Measurements from ENCODE around the gene TAF5L.

Gene TAF5L

GRCh38 chr1:229625915-229626831, at the start of gene TAF5L, which contains the start of gene URB2:
TAF5L (minus strand) TSS chr1:229626122; CDS start chr1:229614482, 11,640 bp downstream.
URB2 (plus strand) TSS chr1:229626247; CDS start chr1:229627634, 1,387 bp downstream.
- peak; percentile 62 to 81 (median 73) for DNase-seq

DNA sequence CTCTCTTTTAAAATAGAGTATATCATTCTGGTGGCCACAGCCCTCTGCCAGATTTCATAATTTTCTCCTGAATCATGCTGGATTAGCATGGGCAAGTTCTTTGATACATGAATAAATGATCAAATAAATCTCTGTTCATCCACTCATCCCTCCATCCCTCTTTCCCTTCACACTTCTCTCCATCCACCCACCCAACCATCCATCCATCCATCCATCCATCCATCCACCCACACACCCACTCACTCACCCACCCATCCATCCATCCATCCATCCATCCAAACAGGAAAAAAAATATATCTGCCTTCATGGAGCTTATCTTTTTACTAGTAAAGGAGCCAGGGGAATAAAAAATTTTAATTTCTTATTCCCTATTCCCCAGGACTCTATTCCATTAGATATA, 49.5 kb upstream of the TAF5L start:
- DNase-seq: no peak

DNA sequence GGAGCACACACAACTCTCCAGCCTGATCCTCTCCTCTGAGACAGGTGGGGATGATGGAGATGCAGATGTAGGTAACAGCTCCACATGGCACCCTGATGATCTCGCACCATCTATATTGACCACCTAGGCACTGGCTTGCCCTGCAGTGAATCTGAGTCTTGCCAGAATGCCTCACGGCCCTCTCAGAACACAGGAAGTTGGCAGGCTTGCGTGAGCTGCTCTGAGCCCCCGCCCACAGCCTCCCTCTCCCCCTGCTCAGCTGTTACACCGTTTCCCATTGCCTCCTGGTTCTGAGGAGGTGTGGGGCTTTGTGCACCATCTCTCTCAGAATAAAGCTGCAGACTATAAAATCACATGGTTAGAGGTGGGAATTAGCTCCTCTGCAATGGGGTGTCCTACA, 48.1 kb upstream of the TAF5L start:
- DNase-seq: no peak

DNA sequence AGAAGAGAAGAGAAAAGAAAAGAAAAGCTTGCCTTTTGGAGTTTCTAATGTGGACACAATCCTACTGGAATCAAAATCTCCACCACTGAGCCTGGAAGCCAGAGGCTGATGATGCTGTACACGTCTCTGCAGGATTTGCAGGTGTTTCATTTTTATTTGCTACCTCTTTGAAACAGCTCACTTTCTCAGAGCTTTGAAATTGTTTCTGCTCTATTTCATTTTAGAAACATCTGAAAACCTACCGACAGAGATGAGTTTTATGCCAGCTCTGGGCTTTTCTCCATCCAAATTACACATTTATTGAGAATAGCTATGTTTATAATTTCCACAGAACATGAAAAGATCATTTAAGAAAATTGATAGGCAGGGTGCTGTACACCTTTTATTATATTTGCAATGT, 46.3 kb upstream of the TAF5L start:
- no peak for DNase-seq

DNA sequence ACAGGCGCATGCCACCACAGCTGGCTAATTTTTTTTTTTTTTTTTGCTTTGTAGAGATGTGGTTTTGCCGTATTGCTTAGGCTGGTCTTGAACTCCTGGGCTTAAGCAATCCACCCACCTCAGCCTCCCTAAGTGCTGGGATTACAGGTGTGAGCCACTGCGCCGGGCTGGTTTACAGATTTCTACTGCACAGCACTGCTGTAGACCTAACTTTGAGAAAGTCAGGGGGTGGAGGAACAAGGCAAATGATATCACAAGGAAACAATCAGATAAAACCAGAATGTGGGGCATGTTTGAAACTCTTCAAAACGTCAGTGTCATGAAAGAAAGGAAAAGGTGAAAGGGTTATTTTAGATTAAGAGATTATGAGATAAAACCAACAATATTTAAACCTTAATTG, 45.4 kb upstream of the TAF5L start:
- no peak for DNase-seq

- DNase-seq: no peak
Measured at GRCh38 chr1:229669333-229669732, 43.4 kb upstream of the TAF5L start.

- DNase-seq: no peak
Measured at GRCh38 chr1:229666585-229666984, 40.7 kb upstream of the TAF5L start.

GRCh38 chr1:229665912-229666558, 40.1 kb upstream of the TAF5L start:
- no peak for DNase-seq

DNA sequence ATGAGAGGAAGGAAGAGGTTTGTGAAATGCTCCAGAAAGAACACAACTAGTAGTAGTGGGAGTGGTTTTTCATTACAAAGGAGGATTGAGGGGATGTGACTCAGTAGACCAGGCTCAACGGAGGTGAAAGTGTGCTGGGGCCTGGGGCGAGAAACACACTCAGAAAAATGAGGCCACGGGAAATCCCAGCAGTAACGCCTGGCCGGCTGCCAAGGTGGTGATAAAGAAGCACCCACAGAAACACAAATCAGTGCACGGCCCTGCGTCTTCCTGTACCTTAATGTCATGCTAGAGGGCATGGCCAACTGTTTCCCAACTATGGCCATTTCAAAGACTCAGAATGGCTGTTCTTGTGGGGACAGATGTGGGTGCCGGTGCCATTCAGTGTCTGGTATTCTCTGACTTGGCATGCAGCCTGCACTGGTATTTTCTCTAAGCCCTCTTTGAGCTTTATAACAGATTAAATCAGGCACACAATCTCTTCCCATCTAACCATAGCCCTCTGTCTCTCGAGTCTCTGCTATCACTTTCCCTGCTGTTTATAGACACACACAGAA, 38.3 kb upstream of the TAF5L start:
- peak; percentile 9 to 48 (median 33) for DNase-seq

- no peak for DNase-seq
Measured at GRCh38 chr1:229661897-229662296, 36.0 kb upstream of the TAF5L start.

GRCh38 chr1:229661022-229661877, 35.3 kb upstream of the TAF5L start:
- peak; percentile 31 to 45 (median 40) for DNase-seq

DNA sequence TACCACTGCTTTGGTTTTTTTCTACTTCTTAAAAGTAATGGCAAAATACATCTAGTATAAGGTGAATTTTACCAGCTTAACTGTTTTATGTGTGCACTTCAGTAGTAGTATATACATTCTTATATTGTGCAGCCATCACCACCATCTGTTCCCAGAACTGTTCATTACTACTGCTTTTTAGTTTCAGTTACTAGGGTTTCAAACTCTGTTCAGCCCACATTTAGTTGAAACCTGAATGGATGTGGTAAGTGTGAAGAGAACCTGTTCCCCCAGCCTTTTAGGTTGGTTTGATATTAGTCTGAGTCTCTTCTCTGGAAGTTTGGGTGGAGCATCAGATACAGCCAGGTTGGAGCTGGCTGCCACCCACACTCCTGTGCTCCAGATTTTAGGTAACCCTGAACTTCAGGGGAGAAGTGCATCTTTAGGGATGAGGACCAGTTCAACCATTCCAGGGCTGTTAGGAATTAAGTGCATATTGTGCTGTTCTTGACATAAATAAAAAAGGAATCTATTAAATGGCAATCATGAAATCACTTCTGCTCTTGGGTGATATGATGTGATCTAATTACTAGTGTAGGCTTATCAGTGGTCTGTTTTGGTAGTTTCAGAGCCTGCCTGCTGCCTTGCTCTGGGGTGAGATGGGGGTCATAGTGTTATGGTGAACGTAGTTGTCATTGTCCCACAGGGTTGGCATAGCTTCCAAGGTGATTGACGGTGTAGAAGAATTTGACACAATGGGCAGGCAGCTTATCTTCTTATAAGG, 32.3 kb upstream of the TAF5L start:
- DNase-seq: no peak

DNA sequence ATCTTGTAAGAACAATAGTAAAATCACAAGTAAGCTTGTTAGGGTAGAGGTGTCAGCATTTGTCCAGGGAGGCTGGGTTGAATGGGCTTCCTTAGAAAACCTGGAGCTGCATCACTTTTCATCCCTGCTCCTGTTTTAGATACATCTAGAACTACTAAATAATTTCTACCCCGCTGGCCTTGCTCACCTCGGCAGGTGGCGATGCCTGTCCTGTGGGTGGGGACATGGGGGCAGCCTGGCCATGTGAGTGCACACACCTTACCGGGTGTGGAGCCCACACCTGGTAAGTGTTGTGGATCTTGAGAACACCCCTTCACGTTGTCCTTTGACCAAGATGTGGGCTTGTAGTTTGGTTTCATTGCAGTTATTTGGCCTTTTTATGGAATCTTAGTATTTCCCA, 29.9 kb upstream of the TAF5L start:
- DNase-seq: no peak

- DNase-seq: no peak
Measured at GRCh38 chr1:229653420-229653819, 27.5 kb upstream of the TAF5L start.

DNA sequence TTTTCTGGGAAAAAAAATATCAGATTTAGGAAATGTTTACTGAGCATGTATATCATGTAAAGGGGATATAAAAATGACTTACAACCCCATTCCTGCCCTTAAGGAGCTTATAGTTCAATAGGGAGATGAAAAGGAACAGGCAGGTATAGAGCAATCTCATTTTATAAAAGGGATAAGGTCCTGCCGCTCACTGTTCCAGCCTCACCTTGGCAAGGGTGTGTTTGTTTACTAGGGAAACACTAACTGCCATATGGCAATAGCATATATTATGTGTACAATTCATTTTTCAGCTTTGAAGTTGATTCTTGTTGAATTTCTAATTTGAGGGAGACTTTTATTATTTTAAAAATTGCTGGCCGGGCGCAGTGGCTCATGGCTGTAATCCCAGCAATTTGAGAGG, 25.6 kb upstream of the TAF5L start:
- DNase-seq: no peak

GRCh38 chr1:229650045-229650444, 24.1 kb upstream of the TAF5L start:
- no peak for DNase-seq

- DNase-seq: no peak
Measured at GRCh38 chr1:229648406-229648805, 22.5 kb upstream of the TAF5L start.

DNA sequence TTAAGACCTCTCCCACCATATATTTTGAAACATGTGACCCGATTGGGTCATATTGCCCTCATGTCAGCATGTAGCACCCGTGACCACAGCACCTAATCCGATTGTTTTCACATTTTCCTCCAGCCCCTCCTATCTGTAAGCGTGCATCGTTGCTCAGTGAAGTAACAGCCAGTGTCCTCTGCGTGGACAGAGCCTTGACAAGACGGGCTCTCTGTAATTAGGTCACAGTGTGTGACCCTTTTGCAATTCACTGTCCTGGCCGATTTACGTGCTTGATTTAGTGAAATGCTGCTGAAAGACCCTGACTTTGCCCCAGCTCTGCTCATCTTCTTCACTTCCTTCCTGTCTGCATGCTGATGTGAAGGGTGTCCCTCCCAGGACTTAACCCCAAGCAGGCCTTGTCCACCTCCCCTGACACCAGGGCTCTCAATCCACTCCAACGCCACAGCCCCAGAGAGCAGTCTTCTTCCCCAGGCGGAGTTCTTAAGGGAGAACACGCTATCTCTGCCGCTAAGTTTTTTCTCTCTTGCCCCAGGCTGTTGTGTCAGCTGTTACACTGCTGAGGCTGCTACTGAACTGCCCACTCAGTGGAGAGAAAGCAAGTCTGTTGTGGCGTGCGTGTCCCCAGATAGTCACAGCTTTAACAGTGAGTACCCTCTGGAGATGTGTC, 19.5 kb upstream of the TAF5L start:
- DNase-seq: no peak

- no peak for DNase-seq
Measured at GRCh38 chr1:229643996-229644745, 18.2 kb upstream of the TAF5L start.

GRCh38 chr1:229642970-229643369, 17.0 kb upstream of the TAF5L start:
- DNase-seq: no peak

GRCh38 chr1:229642376-229642775, 16.5 kb upstream of the TAF5L start:
- no peak for DNase-seq

Data from activated CD4-positive, CD25-positive, alpha-beta regulatory T cell (primary cell).